GM18861 (cell line): Measurements from ENCODE around the gene TLR1.
A peak's percentile ranks its signal among the peaks of the same experiment; 100 is the strongest.
"Not testable (repeated sequence)": the region's sequence is repeated elsewhere in the genome, so short reads cannot be mapped to it uniquely, and the experiment has no call there.

ENCODE experiments used
- ATAC-seq: cut with Tn5 transposase; IDR thresholded peaks from one replicate; pipeline ENCODE4 v1.9.1; 2021; ENCODE audit not compliant: unreplicated experiment

Gene TLR1

DNA sequence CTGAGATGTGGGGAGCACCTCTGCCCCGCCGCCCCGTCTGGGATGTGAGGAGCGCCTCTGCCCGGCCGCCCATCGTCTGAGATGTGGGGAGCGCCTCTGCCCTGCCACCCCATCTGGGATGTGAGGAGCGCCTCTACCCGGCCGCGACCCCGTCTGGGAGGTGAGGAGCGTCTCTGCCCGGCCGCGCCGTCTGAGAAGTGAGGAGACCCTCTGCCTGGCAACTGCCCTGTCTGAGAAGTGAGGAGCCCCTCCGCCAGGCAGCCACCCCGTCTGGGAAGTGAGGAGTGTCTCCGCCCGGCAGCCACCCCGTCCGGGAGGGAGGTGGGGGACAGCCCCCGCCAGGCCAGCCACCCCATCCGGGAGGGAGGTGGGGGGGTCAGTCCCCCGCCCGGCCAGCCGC is 2.9 kb upstream of the TLR1 start:
- ATAC-seq, result not testable (repeated sequence)

DNA sequence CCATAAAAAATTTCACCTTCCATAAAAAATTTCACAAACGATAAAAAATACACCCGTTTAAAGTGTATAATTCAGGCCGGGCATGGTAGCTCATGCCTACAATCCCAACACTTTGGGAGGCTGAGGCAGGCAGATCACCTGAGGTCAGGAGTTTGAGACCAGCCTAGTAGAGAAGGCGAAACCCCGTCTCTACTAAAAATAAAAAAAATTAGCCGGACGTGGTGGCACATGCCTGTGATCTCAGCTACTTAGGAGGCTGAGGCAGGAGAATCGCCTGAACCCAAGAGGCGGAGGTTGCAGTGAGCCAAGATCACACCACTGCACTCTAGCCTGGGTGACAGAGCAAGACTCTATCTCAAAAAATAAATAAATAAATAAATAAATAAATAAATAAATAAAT is 1.7 kb upstream of the TLR1 start:
- ATAC-seq, result not testable (repeated sequence)

DNA sequence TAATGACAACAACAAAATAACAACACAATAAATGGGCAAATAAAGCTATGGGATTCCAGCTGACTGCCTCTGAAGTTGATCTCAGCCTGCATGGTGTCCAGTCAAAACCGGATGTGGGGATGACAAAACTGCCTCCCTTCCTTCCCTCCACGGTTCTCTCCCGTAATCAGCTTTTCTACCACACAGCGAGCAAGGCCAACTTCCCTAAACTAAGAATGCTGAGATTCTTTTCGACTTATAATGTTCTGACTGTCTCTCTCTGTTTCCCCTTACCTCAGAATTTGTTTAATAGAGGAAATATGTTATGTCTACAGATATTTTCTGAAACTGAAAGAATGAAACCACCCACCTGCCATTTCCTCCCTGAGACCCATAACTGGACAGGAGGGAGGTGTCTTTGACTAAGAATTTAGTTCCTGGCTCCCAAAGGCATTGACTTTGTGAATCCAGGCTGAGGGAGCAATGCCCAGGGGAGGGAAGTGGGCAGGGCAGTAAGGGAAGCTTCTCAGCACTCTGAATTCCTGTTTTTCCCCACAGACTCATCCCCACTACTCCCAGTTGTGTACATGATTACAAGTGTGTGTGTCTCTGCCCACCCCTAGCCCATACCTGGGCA is 1.0 kb upstream of the TLR1 start:
- peak; percentile 79 for ATAC-seq

DNA sequence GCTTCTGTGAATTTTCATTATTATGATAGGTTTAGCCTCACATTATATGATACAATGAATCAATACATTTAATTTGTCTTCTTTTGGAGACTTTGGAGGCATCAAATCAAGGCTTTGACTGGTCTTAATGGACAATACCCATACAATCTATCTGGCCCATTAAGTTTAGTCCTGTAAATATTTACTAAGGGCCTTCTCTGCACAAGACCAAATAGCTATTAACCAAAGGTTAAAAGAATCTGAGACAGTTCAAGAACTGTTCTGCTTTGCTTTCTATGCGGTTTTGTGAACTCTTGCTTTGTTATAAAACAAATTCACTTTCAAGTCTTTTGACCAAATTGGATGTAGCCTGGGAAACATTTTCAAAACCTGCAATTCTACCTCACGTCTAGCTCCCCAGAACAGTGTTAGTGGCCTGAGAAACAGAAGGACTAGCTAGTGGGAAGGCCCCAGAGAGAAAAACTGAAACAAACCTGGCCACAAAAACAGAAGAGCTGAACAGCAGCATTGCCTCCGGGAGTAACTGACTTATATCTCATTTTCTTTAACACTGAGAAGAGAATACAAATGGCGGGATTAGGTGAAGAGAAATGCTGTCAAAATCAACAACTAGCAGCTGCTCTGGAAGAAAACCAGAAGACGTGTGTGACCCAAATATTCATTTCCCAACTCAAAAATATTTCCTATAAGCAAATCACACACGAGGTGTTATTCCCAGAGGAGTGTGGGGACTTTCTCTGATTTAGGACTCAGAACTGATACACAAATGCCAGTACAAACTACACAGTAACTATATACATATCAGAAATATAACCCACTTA is 548 bp downstream of the TLR1 start:
- ATAC-seq, result peak; percentile 33

DNA sequence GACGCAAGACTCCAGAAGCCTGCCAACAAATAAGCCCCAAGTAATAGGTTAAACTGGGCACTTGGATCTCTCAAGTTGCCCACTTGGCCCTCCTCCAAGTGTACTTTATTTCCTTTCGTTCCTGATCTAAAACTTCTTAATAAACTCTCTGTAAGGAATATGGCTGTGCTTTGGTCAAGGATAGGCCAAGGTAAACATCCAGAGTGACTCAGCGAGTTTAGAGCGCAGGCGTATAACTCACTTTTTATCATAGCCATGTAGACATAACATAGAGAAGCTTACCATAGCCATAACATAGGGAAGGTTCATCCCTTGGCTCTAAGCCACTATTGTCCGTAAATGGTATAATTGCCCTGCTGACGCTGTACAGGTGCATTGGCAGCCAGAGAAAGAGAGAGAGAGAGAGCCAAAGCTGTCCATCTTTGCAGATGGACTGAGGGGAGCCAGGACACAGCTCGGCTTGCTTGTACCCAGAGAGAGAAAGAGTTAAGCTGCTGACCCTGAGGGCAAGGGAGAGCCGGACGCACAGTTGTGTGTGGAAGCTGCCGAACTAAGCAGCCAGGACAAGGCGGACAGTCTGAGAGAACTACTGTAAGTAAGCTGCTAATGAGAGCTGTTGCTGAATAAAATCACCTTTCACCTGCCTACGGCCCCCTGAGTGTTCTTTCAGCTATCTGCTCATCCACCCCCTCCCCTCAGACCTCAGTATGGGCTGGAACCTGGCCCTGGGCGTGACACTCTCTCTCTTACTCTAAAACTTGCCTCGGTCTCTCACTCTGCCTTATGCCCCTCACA is 1.8 kb downstream of the TLR1 start:
- ATAC-seq, result no peak

DNA sequence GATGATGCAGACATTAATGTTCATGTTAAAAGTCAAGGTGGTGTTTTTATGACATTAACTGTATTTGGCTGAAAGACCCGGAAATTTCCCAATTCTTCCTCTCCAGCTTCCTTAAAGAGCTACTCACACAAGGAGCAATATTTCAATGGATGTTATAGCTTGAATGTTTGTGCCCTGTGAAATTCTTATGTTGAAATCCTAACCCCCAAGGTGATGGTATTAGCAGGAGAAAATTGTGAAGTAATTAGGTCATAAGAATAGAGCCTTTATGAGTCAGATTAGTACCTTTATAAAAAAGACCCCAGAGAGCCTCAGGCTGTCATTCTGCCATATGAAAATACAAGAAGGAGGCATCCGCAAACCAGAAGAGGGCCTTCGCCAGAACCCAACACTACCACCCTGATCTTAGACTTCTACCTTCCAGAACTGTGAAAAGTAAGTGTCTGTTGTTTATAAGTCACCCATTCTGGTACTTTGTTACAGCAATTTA is 3.6 kb downstream of the TLR1 start:
- no peak for ATAC-seq

DNA sequence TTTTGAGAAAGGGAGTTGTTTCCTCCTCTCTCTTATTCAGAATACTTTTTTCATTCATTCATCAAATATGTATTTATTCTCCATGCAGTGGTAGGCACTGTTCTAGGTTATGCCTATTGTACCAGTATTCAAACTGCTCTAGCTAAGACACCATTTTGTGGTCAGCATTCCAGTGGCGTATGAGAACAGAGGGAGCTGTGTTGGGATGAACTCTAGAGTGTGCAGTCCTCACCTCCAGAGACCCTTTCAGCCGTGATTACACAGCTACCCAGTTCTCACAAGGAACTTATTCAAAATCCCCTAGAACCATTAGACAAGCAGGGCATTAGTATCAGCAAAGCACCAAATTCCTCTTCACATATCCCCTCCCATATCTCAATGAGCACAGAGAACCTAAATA is 4.2 kb downstream of the TLR1 start:
- ATAC-seq, result no peak

DNA sequence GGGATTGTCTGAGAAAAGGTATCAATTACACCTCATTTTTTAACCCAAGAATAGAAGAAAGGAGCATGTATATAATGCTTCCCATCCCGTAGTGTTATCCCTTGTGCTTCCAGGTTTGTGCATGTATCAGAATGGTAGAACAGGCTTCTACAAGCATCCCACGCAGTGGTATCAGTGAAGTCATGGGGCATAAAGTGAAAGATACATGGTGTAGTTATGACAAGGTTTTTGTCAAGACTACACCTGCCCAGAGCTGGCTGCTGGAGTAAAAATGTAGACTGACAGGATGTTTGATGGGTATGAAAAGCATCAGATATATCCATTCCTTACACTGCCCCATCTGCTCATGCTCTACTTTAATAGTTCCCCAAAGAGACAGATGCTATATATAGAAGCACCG is 9.5 kb downstream of the TLR1 start:
- ATAC-seq, result no peak

DNA sequence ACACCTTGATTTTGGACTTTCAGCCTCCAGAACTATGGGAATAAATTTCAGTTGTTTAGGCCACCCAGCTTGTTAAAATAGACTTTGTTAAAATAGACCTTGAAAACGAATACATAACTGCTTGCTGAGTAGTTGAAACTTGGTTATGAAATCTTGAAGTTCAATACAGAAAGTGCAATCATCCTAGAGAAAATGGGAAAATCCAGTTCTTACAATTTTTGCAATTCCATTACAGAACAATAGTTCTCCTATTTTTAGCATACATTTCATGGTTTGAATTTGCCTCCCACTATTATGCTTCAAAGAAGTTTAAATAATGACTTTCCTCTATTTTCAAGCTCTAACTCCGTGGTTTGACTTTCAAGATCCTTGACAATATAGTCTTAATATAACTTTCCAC is 10.5 kb downstream of the TLR1 start:
- no peak for ATAC-seq

DNA sequence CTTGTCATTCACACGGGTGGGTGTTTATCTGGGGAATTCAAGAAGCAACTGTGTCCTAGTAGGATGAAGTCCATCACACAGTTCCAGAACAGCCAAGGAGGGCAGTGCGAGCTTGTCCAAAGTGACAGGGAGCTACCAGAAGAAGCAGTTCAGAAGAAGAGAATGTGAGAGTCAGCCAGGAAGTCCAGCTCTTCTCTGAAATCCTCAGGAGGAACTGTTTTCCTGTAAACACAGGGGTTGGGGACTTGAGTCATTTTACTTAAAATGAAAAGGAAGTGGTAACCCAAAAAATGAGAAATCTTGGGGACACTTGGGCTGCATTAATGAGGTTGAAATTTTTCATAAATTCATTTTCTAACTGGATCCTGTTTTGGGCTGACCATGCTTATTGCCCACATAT is 13.6 kb downstream of the TLR1 start:
- ATAC-seq, result no peak

DNA sequence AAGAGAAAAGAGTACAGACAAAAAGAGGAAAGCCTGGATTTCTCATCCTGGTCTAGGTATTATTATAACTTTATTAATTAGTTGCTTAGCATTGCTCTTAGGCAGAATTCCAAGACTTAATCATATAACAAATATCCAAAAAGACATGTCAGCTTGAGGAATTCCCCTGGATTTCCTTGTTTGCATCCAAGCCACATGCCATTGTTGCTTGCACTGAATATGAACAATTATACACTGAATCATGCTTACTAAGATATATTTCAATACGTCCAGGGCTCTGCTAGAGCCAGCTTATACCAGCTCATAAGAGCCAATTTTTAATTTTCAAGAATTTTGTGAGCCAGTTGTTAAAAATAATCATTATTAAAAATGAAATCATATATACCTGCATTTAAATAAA is 16.3 kb downstream of the TLR1 start:
- ATAC-seq, result no peak

DNA sequence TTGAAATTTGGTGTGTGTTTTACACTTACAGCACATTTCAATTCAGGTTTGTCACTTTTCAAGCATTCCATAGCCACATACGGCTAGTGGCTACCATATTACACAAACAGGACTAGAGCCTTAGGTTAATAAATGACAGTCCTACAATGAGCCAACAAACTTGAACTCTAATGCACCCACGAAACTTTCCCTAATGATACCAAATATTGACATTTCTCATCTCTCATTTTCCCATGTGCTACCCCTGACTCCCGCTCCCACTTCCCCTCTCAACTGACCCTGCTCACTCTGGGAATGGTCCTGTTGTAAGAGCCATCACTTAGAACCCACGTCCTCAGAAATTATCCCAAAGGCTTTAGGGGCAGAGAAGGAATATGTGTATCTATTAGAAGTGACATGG is 16.9 kb downstream of the TLR1 start:
- ATAC-seq, result no peak

DNA sequence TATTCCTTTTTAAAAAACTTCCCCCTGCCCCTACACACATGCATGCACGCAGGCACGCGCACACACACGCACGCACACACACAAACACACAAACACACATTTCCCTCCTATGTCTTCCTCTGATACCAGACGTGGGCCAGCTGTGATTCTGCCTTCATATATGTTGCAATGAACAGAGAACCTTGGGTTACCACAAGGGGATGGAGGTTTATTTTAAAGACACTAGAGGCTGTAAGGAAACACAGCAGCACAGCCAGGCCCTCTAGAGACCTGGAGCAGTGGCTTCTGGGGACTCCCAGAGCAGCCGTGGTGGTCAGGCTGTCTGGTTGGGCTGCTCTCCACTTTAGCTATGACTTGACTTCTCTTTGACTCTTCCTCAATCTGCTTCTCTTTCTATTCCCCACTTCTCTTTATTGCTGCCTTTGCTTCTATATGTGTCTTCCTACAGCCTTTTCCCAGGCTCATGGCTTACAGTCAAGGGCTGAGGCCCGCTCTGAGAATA is 18.6 kb downstream of the TLR1 start:
- ATAC-seq, result no peak

DNA sequence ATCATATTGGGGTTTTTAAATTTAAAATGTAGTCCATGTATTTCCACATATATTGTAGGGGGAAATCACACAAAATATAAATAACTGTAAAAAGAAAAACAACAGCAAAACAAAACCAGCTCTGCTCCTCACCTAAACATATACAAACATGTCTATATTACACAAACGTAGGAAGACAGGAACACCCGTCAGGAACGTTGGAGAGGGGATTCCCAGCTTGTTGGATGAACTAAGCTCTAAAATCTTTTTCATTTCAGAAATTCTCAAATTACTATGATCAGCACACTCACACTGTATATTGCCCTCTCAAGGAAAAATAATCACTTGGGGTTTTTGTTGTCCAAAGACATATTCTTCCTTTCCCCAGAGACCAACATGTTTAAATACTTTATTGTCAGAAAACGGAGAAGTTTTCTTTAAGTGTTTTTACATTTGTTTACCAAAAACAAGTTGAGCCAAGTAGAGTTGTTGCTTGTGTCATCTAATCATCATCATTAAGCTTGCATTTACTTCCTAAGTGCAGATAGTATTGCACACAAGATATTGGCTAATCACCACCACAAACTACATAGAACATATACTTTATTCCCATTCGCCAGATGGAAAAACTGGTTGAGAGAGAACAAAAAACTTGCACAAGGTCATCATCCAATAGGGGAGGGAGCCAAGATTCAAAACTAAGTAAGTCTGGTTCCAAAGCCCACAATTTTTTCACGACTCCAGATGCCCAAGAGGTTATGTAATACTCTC is 19.4 kb downstream of the TLR1 start:
- no peak for ATAC-seq

DNA sequence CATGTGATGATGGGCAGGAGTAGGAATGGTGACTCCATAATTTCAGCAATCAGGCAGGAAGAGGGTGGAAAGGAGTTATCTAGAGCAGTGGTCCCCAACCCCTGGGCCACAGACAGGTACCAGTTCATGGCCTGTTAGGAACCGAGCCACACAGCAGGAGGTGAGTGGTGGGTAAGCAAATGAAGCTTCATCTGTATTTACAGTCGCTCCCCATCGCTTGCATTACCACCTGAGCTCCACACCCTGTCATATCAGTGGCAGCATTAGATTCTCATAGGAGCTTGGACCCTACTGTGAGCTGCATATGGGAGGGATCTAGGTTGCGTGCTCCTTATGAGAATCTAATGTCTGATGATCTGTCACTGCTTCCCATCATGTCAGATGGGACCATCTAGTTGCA is 20.4 kb downstream of the TLR1 start:
- no peak for ATAC-seq

DNA sequence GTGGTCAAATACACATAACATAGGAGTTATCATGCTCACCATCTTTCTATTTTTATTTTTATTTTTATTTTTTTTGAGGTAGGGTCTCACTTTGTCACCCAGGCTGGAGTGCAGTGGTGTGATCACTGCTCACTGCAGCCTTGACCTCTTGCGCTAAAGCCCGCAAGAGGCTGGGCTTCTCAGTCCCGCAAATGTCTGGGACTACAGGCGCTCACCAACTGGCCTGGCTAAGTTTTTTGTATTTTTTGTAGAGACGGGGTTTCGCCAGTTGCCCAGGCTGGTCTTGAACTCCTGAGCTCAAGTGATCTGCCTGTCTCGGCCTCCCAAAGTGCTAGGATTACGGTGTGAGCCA is 21.5 kb downstream of the TLR1 start:
- ATAC-seq, result no peak

DNA sequence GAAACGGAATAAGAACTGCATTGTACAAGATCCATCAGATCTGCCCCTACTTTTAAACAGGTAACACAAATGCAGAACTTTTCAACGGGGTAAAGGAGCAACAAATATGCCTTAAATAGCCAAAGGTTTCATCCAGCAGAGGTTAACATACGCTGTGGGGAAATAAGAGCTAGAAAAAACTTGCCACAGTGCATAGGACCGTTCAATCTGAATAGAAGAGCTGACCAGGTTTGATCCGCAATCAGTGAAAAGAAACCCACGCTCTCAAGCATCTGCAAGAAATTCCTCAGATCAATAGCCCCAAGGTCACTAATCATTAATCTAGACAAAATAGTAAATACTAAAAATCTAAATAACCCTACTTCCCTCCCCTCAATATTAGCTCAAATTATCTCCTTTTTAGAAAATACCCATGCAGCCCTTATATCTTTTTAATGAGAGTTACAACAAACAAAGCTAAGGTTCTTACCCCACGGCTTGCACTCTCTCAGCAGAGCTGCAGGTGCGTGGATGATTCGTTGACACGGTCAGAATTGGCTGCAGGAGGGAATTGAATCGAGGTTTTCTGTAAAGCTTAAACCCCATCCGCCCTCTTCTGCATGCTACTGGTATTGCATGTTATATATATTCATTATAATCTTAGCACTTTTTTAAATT is 22.0 kb downstream of the TLR1 start, which contains the start of gene TLR10:
TSS of gene TLR10 (minus strand) at position 539 of the 657 bp plus-strand sequence. CDS start 7,400 bp downstream, outside the sequence.
- ATAC-seq, result peak; percentile 63

DNA sequence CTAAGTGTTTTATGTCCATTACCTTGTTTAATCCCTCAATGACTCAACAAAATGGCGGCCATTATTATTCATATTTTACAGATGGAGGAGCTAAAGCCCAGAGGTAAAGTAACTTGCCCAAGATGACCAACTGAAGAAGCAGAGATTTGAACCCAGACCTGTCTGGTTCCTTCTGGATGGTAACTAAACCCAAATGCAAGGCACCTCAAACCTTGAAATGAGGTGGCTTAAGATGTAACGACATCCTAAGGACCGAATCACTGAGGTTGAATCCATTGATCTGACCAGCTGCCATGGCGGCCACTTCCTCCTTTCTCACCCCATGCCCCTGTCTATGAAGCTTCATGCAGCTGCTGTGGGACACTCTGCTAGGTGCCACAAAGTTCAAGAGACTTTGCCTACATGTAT is 22.7 kb downstream of the TLR1 start:
- no peak for ATAC-seq

DNA sequence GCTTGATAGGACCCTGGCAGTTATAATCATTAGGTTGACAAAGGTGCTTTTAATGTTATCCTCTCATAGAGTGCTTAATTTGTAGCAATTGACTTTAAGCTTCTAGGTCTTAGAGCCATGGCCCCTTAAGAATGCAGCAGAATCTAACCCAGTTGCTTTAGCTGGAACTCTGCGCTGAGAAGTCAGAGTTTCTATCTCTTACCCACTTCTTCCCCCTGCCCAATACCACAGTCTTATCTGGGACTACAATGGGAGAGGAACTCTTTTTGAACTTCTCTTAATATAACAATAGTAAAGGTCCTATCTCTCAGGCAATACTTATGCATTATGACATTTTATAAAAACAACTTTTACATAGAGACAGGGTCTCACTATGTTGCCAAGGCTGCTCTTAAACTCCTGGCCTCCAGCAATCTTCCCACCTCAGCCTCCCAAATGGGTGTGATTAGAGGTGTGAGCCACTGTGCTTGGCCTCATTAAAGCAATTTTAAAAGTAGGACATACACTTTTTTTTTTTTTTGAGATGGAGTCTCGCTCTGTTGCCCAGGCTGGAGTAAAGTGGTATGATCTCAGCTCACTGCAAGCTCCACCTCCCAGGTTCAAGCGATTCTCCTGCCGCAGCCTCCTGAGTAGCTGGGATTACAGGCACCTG is 23.6 kb downstream of the TLR1 start:
- ATAC-seq, result no peak

DNA sequence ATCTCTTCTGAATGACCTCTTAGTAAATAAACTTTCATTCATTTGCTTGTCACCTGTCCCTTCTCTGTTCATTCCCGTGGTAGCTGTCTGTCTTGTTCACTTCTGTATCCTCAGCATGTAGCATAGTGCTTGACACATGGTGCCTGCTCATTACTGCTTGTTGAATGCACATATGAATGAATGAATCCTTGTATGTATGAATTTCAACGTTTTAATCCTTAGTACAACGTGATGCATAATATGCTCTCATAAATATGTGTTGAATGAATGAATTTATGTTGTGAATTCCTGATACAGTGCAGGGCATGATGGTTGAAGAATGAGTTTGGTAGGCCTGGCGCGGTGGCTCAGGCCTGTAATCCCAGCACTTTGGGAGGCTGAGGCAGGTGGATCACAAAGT is 24.8 kb downstream of the TLR1 start:
- no peak for ATAC-seq
